HCT116 (cell line): ENCODE results near the gene AGAP6. TPM values are rescaled to one million over a fixed set of nuclear protein-coding genes. Genes with fewer than 3 reads are reported as not detected.
"Not testable (repeated sequence)": the region's sequence is repeated elsewhere in the genome, so short reads cannot be mapped to it uniquely, and the experiment has no call there.

ENCODE experiments used
- ATAC-seq: fragments of 200-7000 bp; cut with Tn5 transposase; 2 replicates; pipeline ENCODE4 v1.9.1; 2020; ENCODE audit warnings: mild to moderate bottlenecking, moderate library complexity
- BruUV-seq: library from RNA; stranded (reverse); fragments of 400-500 nt; replicated peaks from 2 replicates; lab custom pipeline; 2021; lab: Mats Ljungman, UMichigan
- CTCF ChIA-PET: fragments of 300-600 bp; sonication (Branson Sonifier 250); formaldehyde crosslinking; loops from one replicate; lab custom pipeline; 2021; ENCODE audit warnings: antibody characterized with exemption; lab: Charles Lee
- POLR2A ChIA-PET: fragments of 300-600, 350-600 bp; sonication (Branson Sonifier 250); formaldehyde crosslinking; loops from one replicate; lab custom pipeline; 2021; ENCODE audit warnings: antibody characterized with exemption; lab: Charles Lee
- RAD21 ChIA-PET, 2 experiments: fragments of 300-600 bp; sonication (Branson Sonifier 250); formaldehyde crosslinking; loops; one replicate each; lab custom pipeline; 2023; ENCODE audit warnings: low total read pairs in 2 of 2; ENCODE audit not compliant: uncharacterized antibody in 2 of 2, unreplicated experiment in 2 of 2, low non-redundant PET in 1 of 2; lab: Charles Lee
- DNase-seq: peaks from one replicate; pipeline ENCODE4 v3.0.0-alpha.2; 2010; ENCODE audit warnings: low read depth, low spot score
- H2AFZ ChIP-seq: fragments of 200-600 bp; shearing (Covaris generic), sonication (generic); 2 replicates; pipeline ENCODE4 v1.6.1; 2017; ENCODE audit warnings: low read depth, mixed run types, mixed read lengths, antibody characterized with exemption, low read length; ENCODE audit not compliant: poor library complexity, severe bottlenecking
- H3K27ac ChIP-seq: 2 replicates; pipeline ENCODE4 v1.5.1; 2012; ENCODE audit warnings: low read depth, low read length
- H3K27me3 ChIP-seq: fragments of 200-600 bp; sonication (generic); 2 replicates; pipeline ENCODE4 v1.6.1; 2016; ENCODE audit warnings: mixed run types, low read length, mixed read lengths; ENCODE audit not compliant: insufficient read depth
- H3K36me3 ChIP-seq, 2 experiments: fragments of 200-500 bp in 1 of 2; fragments of 200-600 bp in 1 of 2; sonication (Bioruptor generic) in 1 of 2; sonication (generic) in 1 of 2; 2 replicates each; pipeline versions ENCODE4 v1.5.1 to v1.6.1; 2014 to 2016; ENCODE audit warnings: low read length in 2 of 2, inconsistent platforms in 1 of 2, mixed read lengths in 1 of 2, mixed run types in 1 of 2; ENCODE audit not compliant: insufficient read depth in 2 of 2, control insufficient read depth in 1 of 2
- H3K4me1 ChIP-seq, 2 experiments: fragments of 200-600 bp in 1 of 2; sonication (generic) in 1 of 2; 2 replicates each; pipeline versions ENCODE4 v1.5.1 to v1.6.1; 2012 to 2017; ENCODE audit warnings: low read length in 2 of 2, inconsistent platforms in 1 of 2, mild to moderate bottlenecking in 1 of 2, mixed read lengths in 1 of 2, mixed run types in 1 of 2, moderate library complexity in 1 of 2; ENCODE audit not compliant: insufficient read depth in 2 of 2, control insufficient read depth in 1 of 2
- H3K4me2 ChIP-seq: fragments of 200-600 bp; sonication (generic); 2 replicates; pipeline ENCODE4 v1.6.1; 2017; ENCODE audit warnings: mixed run types, low read length, mixed read lengths
- H3K4me3 ChIP-seq, 2 experiments: fragments of 200-600 bp in 1 of 2; sonication (generic) in 1 of 2; replicated peaks in 1 of 2; 2 replicates each; pipeline ENCODE4 v1.5.1; 2011 to 2016; ENCODE audit warnings: low read length in 2 of 2, control low read depth in 1 of 2, low read depth in 1 of 2, mild to moderate bottlenecking in 1 of 2, mixed read lengths in 1 of 2, mixed run types in 1 of 2
- H3K79me2 ChIP-seq: fragments of 200-600 bp; sonication (generic); 2 replicates; pipeline ENCODE4 v1.6.1; 2017; ENCODE audit warnings: mild to moderate bottlenecking, mixed run types, low read length, moderate library complexity, mixed read lengths; ENCODE audit not compliant: insufficient read depth
- H3K9ac ChIP-seq: fragments of 200-600 bp; sonication (generic); 2 replicates; pipeline ENCODE4 v1.6.1; 2016; ENCODE audit warnings: low read length, mixed read lengths
- H3K9me2 ChIP-seq: fragments of 200-600 bp; sonication (generic), shearing (Covaris generic); 2 replicates; pipeline ENCODE4 v1.6.1; 2017; ENCODE audit warnings: mixed run types, mild to moderate bottlenecking, moderate library complexity; ENCODE audit not compliant: insufficient read depth
- H3K9me3 ChIP-seq, 2 experiments: fragments of 200-500 bp in 1 of 2; fragments of 200-600 bp in 1 of 2; sonication (Bioruptor generic) in 1 of 2; sonication (generic) in 1 of 2; 2 replicates each; pipeline ENCODE4 v1.6.1; 2014 to 2017; ENCODE audit warnings: low read length in 2 of 2, mixed read lengths in 2 of 2, inconsistent platforms in 1 of 2, low read depth in 1 of 2, mild to moderate bottlenecking in 1 of 2, mixed run types in 1 of 2, moderate library complexity in 1 of 2; ENCODE audit not compliant: control insufficient read depth in 1 of 2, insufficient read depth in 1 of 2
- H4K20me1 ChIP-seq: fragments of 200-600 bp; sonication (generic), shearing (Covaris generic); 2 replicates; pipeline ENCODE4 v1.6.1; 2017; ENCODE audit warnings: mixed run types, mild to moderate bottlenecking, moderate library complexity; ENCODE audit not compliant: insufficient read depth
- ATF3 ChIP-seq: IDR thresholded peaks from 2 replicates; pipeline ENCODE4 v1.6.1; 2012
- CEBPB ChIP-seq: IDR thresholded peaks from 2 replicates; pipeline ENCODE4 v1.6.1; 2012; ENCODE audit warnings: low read depth
- EGR1 ChIP-seq: IDR thresholded peaks from 2 replicates; pipeline ENCODE4 v1.6.1; 2012; ENCODE audit warnings: low read depth
- ELF1 ChIP-seq: IDR thresholded peaks from 2 replicates; pipeline ENCODE4 v1.6.1; 2012; ENCODE audit warnings: low read depth, borderline replicate concordance
- EZH2 ChIP-seq: fragments of 200-600 bp; sonication (generic); IDR thresholded peaks from 2 replicates; pipeline ENCODE4 v1.6.1; 2017; ENCODE audit warnings: antibody characterized with exemption, mixed run types
- EZH2phosphoT487 ChIP-seq: fragments of 200-600 bp; IDR thresholded peaks from 2 replicates; pipeline ENCODE4 v1.6.1; 2018; ENCODE audit warnings: antibody characterized with exemption, borderline replicate concordance
- JUND ChIP-seq: IDR thresholded peaks from 2 replicates; pipeline ENCODE4 v1.6.1; 2012
- POLR2AphosphoS5 ChIP-seq: IDR thresholded peaks from 2 replicates; pipeline ENCODE4 v1.6.1; 2011; ENCODE audit warnings: mild to moderate bottlenecking, low read depth, low read length, moderate library complexity
- RAD21 ChIP-seq: IDR thresholded peaks from 2 replicates; pipeline ENCODE4 v1.6.1; 2012; ENCODE audit warnings: low read depth, mild to moderate bottlenecking
- SIN3A ChIP-seq: IDR thresholded peaks from 2 replicates; pipeline ENCODE4 v1.6.1; 2012; ENCODE audit warnings: low read depth
- SP1 ChIP-seq: IDR thresholded peaks from 2 replicates; pipeline ENCODE4 v1.6.1; 2012; ENCODE audit warnings: low read depth
- SRF ChIP-seq: IDR thresholded peaks from 2 replicates; pipeline ENCODE4 v1.6.1; 2012; ENCODE audit warnings: low read depth
- TCF7L2 ChIP-seq: IDR thresholded peaks from 2 replicates; pipeline ENCODE4 v1.7.0; 2011; ENCODE audit warnings: borderline replicate concordance, inconsistent platforms; ENCODE audit not compliant: insufficient read depth, insufficient read length; ENCODE audit errors: extremely low read depth
- YY1 ChIP-seq: IDR thresholded peaks from 2 replicates; pipeline ENCODE4 v1.6.1; 2011; ENCODE audit warnings: low read length, low read depth, moderate library complexity, mild to moderate bottlenecking; ENCODE audit not compliant: insufficient replicate concordance; ENCODE audit errors: extremely low read depth
- ZNF274 ChIP-seq: fragments of 200-500 bp; sonication (Bioruptor generic); IDR thresholded peaks from 2 replicates; pipeline ENCODE4 v1.6.1; 2014; ENCODE audit warnings: mild to moderate bottlenecking, low read depth, low read length, inconsistent platforms
- intact Hi-C: fragments of 100-400 bp; cut with micrococcal nuclease; formaldehyde crosslinking; loops from 2 replicates; pipeline ENCODE4 v1.10.0; 2022
- total RNA-seq: library from RNA; stranded (reverse); gene quantifications from one replicate; pipeline ENCODE4 v1.2.1, GENCODE V29; 2021; ENCODE audit not compliant: unreplicated experiment

AGAP6 gene
- total RNA-seq, 1 experiment from 2014 or later: 13.1 TPM

- H3K4me3 ChIP-seq: no peak overlapping the region
- H3K4me1 ChIP-seq: no peaks in the 10 kb centered on the region
- no peak overlapping the region for H3K27ac ChIP-seq
- no peak overlapping the region for H3K4me2 ChIP-seq
- ChIA-PET POLR2A (no interaction called here), CTCF (no interaction called here), RAD21 (no interaction called here)
- H2AFZ ChIP-seq: no peak overlapping the region
- no peaks in the 10 kb centered on the region for H3K9me2 ChIP-seq
- no peaks in the 10 kb centered on the region for H4K20me1 ChIP-seq
- no peaks in the 10 kb centered on the region for H3K27me3 ChIP-seq
- intact Hi-C loops: no loop called here
- H3K9me3 ChIP-seq: no peaks in the 10 kb centered on the region
- no peaks in the 10 kb centered on the region for H3K36me3 ChIP-seq
- no peak for ATAC-seq
- no peaks in the 10 kb centered on the region for H3K79me2 ChIP-seq
- TF ChIP-seq EGR1 (no peak), JUND (no peak), ELF1 (no peak), CEBPB (no peak), YY1 (no peak), POLR2AphosphoS5 (no peak), TCF7L2 (no peak), SP1 (no peak), EZH2phosphoT487 (no peak), SIN3A (no peak), EZH2 (no peak), ZNF274 (no peak), ATF3 (no peak), RAD21 (no peak), SRF (no peak)
- H3K9ac ChIP-seq: no peak overlapping the region
- no TSS peak for BruUV-seq
- no peak for DNase-seq
Observed at GRCh38 chr10:50044941-50045664, 56.9 kb downstream of the AGAP6 start.

GRCh38 chr10:50046457-50046856 is 58.3 kb downstream of the AGAP6 start:
- ATAC-seq, H2AFZ ChIP-seq, H4K20me1 ChIP-seq, intact Hi-C loops, H3K4me2 ChIP-seq, H3K9me3 ChIP-seq, H3K36me3 ChIP-seq, CTCF ChIA-PET, H3K9ac ChIP-seq, RAD21 ChIA-PET, H3K27me3 ChIP-seq, DNase-seq, H3K79me2 ChIP-seq, H3K4me3 ChIP-seq, H3K4me1 ChIP-seq, POLR2A ChIA-PET, BruUV-seq, H3K27ac ChIP-seq, H3K9me2 ChIP-seq: not testable (repeated sequence)

- H3K4me3 ChIP-seq, H3K27ac ChIP-seq, POLR2A ChIA-PET, H3K36me3 ChIP-seq, H3K79me2 ChIP-seq, ATAC-seq, H2AFZ ChIP-seq, H3K9me2 ChIP-seq, H3K27me3 ChIP-seq, RAD21 ChIA-PET, H3K9ac ChIP-seq, H3K4me1 ChIP-seq, H4K20me1 ChIP-seq, H3K4me2 ChIP-seq, H3K9me3 ChIP-seq, DNase-seq, BruUV-seq, CTCF ChIA-PET, intact Hi-C loops: not testable (repeated sequence)
Observed at GRCh38 chr10:50047594-50047993, 59.4 kb downstream of the AGAP6 start.
